KMS-11 (cell line): ENCODE results near the gene TP63.

Experiments used
- H2AFZ ChIP-seq: fragments of 200-600 bp; sonication (generic); 2 replicates; pipeline ENCODE4 v1.6.1; 2016; ENCODE audit warnings: antibody characterized with exemption, mixed run types, low read depth
- H3K27ac ChIP-seq: fragments of 200-600 bp; sonication (generic); 2 replicates; pipeline ENCODE4 v1.6.1; 2016; ENCODE audit warnings: mild to moderate bottlenecking, mixed run types
- H3K27me3 ChIP-seq: fragments of 200-600 bp; sonication (generic); 2 replicates; pipeline ENCODE4 v1.6.1; 2017; ENCODE audit warnings: mild to moderate bottlenecking, low read depth, mixed run types, moderate library complexity; ENCODE audit not compliant: insufficient read depth
- H3K36me3 ChIP-seq: fragments of 200-600 bp; sonication (generic); 2 replicates; pipeline ENCODE4 v1.6.1; 2017; ENCODE audit warnings: mild to moderate bottlenecking, mixed run types; ENCODE audit not compliant: insufficient read depth
- H3K4me1 ChIP-seq: fragments of 200-600 bp; sonication (generic); 2 replicates; pipeline ENCODE4 v1.6.1; 2016; ENCODE audit warnings: mild to moderate bottlenecking, low read depth, mixed run types; ENCODE audit not compliant: poor library complexity, severe bottlenecking
- H3K4me2 ChIP-seq: fragments of 200-600 bp; sonication (generic); 2 replicates; pipeline ENCODE4 v1.7.0; 2016; ENCODE audit warnings: mild to moderate bottlenecking, mixed run types
- H3K4me3 ChIP-seq: fragments of 200-600 bp; sonication (generic); IDR thresholded peaks from 2 replicates; pipeline ENCODE4 v1.6.1; 2017; ENCODE audit warnings: low read depth, low read length, mixed read lengths; ENCODE audit not compliant: insufficient read depth
- H3K79me2 ChIP-seq: fragments of 200-600 bp; sonication (generic); 2 replicates; pipeline ENCODE4 v1.6.1; 2016; ENCODE audit warnings: low read depth, mixed run types; ENCODE audit not compliant: insufficient read depth
- H3K9ac ChIP-seq: fragments of 200-600 bp; sonication (generic); 2 replicates; pipeline ENCODE4 v1.6.1; 2016; ENCODE audit warnings: mild to moderate bottlenecking, mixed run types
- H4K20me1 ChIP-seq: fragments of 200-600 bp; sonication (generic); 2 replicates; pipeline ENCODE4 v1.6.1; 2016; ENCODE audit warnings: mild to moderate bottlenecking, mixed run types; ENCODE audit not compliant: insufficient read depth
- TF ChIP-seq, protein P1 (sequence below): fragments of 200-600 bp; sonication (generic); conservative IDR thresholded peaks from 2 replicates; pipeline ENCODE4 v1.6.1; 2017; ENCODE audit warnings: low read depth, mild to moderate bottlenecking, antibody characterized with exemption, low read length, moderate library complexity, mixed read lengths

TP63 gene

DNA sequence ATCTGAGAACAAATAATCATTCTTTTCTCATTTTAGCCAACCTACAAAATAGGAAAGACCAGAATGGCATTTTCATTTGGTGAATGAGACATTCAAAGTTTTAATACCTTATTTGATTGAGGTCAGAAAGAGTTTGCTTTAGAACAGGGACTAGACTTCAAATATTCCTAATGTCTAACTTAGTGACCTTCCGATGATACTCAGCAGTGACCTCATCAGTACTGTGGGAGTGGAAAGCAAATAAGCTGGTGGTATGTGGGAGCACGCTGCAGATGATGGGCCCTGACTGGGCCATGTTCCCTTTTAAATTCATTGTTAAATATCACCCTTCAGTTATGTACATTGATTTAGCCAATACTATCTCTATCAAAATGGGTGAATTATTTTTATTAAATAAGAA is 266.2 kb downstream of the TP63 start:
- Histone ChIP-seq H3K36me3 (no peaks in the 10 kb centered on the region; the same call in 1 of the 2 replicates), H3K4me2 (no peak overlapping the region), H2AFZ (no peak overlapping the region), H3K27ac (no peak overlapping the region), H3K27me3 (no peaks in the 10 kb centered on the region), H3K4me1 (no peaks in the 10 kb centered on the region), H3K4me3 (no peak overlapping the region), H3K9ac (no peak overlapping the region), H4K20me1 (no peaks in the 10 kb centered on the region), H3K79me2 (no peaks in the 10 kb centered on the region)
- TF ChIP-seq, protein P1, sequence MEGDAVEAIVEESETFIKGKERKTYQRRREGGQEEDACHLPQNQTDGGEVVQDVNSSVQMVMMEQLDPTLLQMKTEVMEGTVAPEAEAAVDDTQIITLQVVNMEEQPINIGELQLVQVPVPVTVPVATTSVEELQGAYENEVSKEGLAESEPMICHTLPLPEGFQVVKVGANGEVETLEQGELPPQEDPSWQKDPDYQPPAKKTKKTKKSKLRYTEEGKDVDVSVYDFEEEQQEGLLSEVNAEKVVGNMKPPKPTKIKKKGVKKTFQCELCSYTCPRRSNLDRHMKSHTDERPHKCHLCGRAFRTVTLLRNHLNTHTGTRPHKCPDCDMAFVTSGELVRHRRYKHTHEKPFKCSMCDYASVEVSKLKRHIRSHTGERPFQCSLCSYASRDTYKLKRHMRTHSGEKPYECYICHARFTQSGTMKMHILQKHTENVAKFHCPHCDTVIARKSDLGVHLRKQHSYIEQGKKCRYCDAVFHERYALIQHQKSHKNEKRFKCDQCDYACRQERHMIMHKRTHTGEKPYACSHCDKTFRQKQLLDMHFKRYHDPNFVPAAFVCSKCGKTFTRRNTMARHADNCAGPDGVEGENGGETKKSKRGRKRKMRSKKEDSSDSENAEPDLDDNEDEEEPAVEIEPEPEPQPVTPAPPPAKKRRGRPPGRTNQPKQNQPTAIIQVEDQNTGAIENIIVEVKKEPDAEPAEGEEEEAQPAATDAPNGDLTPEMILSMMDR: no peak

DNA sequence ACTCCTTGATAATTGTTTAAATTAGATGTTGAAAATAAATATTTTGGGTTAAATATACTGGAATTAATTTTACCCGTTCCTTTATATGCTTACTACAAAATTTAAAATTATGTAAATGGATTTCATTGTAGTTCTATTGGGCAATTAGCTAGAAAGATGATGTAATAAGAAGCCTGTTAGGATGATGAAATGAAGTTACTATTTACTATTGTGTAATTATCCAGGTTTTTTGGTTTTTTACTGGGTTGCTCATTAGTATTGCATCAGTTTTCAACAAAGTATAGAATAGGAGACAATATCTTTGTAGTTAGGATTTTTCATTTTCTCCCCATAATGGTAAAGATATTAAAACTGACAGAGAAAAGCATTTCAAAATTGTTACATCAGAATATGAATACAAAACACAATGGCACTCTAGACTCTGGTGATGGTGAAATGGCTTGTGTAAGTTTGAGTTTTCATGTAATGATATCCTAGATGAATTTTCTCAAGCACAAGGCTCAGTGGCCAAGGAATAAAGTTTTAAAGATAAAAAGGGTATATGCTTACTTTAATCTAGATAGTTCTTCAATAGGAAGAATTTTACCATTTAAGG is 267.5 kb downstream of the TP63 start:
- no peak overlapping the region for H2AFZ ChIP-seq
- no peak overlapping the region for H3K9ac ChIP-seq
- H3K27ac ChIP-seq: no peak overlapping the region
- H3K4me2 ChIP-seq: no peak overlapping the region
- H3K4me1 ChIP-seq: no peaks in the 10 kb centered on the region
- no peaks in the 10 kb centered on the region for H4K20me1 ChIP-seq
- no peak overlapping the region for H3K4me3 ChIP-seq
- no peaks in the 10 kb centered on the region; the same call in 1 of the 2 replicates for H3K36me3 ChIP-seq
- TF ChIP-seq, protein P1: no peak
- no peaks in the 10 kb centered on the region for H3K27me3 ChIP-seq
- H3K79me2 ChIP-seq: no peaks in the 10 kb centered on the region

DNA sequence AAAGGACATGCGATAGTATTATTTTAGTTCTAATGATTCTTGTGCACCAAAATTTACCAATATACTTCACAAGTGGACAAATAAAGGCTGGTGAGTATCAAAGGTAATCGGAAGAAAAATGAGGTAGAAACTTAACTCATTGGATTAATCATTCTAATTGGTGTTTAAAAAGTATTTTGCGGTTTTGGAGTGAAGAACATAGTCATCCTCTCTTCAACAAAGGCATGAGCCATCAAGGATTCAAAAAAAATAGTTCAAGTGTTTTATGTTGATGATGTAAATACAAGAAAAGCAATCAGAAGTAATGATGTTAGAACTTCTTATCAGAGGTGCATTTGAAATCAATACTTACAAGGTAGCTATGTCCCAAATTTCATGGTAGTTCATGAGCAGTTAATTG is 268.0 kb downstream of the TP63 start:
- H3K36me3 ChIP-seq: no peaks in the 10 kb centered on the region; the same call in 1 of the 2 replicates
- no peak overlapping the region for H3K9ac ChIP-seq
- no peak overlapping the region for H2AFZ ChIP-seq
- H3K4me1 ChIP-seq: no peaks in the 10 kb centered on the region
- no peaks in the 10 kb centered on the region for H4K20me1 ChIP-seq
- H3K4me2 ChIP-seq: no peak overlapping the region
- H3K4me3 ChIP-seq: no peak overlapping the region
- no peaks in the 10 kb centered on the region for H3K27me3 ChIP-seq
- no peaks in the 10 kb centered on the region for H3K79me2 ChIP-seq
- no peak overlapping the region for H3K27ac ChIP-seq
- TF ChIP-seq, protein P1: no peak

DNA sequence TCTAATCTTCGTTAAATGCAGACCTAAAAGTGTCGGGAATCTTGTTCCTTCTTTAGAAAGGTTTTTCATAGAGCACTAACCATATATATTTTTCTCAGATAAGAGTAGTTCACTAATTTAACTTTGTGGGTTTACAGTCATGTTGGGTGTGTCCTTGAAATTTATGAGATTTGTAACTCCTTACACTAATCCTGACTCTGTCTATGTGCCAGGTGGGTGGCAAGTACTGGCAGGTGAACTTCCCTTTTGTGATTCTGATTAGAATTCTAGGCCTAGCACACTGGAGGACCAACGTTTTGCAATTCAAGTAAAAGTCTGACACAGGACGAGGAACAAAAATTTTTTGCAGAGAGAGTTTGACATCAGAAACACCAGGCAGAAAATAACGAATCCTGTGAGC is 269.4 kb downstream of the TP63 start:
- TF ChIP-seq, protein P1: no peak
- Histone ChIP-seq H3K4me1 (no peaks in the 10 kb centered on the region), H4K20me1 (no peaks in the 10 kb centered on the region), H3K79me2 (no peaks in the 10 kb centered on the region), H3K27ac (no peak overlapping the region), H3K4me3 (no peak overlapping the region), H2AFZ (no peak overlapping the region), H3K36me3 (no peaks in the 10 kb centered on the region; the same call in 1 of the 2 replicates), H3K27me3 (no peaks in the 10 kb centered on the region), H3K4me2 (no peak overlapping the region), H3K9ac (no peak overlapping the region)
